Superior temporal gyrus (tissue), 1 donor: ENCODE data around the gene GYPC.
A peak's percentile ranks its signal among the peaks of the same experiment; 100 is the strongest.
"Not testable (repeated sequence)": the region's sequence is repeated elsewhere in the genome, so short reads cannot be mapped to it uniquely, and the experiment has no call there.

Experiments used
- DNase-seq: peaks from one replicate; pipeline ENCODE4 v3.0.0-alpha.2; 2016; ENCODE audit errors: extremely low spot score

GYPC gene

GRCh38 chr2:126655500-126656430 is at the start of gene GYPC:
GYPC (plus strand) TSS chr2:126656158; CDS start chr2:126656264, 106 bp downstream.
- DNase-seq: no peak

- DNase-seq: peak; percentile 24
These were observed 41.3 kb upstream of the GYPC start for GRCh38 chr2:126614524-126615227.

GRCh38 chr2:126616606-126617069 is 39.3 kb upstream of the GYPC start:
- DNase-seq: no peak

- DNase-seq: no peak
These were observed 35.7 kb upstream of the GYPC start for GRCh38 chr2:126620302-126620701.

- no peak for DNase-seq
These were observed 33.0 kb upstream of the GYPC start for GRCh38 chr2:126623000-126623399.

- no peak for DNase-seq
These were observed 28.3 kb upstream of the GYPC start for GRCh38 chr2:126627643-126628042.

- no peak for DNase-seq
These were observed 21.6 kb upstream of the GYPC start for GRCh38 chr2:126634273-126634861.

GRCh38 chr2:126635281-126635680 is 20.7 kb upstream of the GYPC start:
- DNase-seq: no peak

- no peak for DNase-seq
These were observed 20.2 kb upstream of the GYPC start for GRCh38 chr2:126635736-126636135.

GRCh38 chr2:126637386-126637785 is 18.6 kb upstream of the GYPC start:
- no peak for DNase-seq

- DNase-seq: no peak
These were observed 17.2 kb upstream of the GYPC start for GRCh38 chr2:126638746-126639145.

GRCh38 chr2:126639276-126639675 is 16.7 kb upstream of the GYPC start:
- DNase-seq: no peak

- DNase-seq: not testable (repeated sequence)
These were observed 14.7 kb upstream of the GYPC start for GRCh38 chr2:126641294-126641693.

GRCh38 chr2:126642031-126642430 is 13.9 kb upstream of the GYPC start:
- DNase-seq: no peak

- no peak for DNase-seq
These were observed 12.5 kb upstream of the GYPC start for GRCh38 chr2:126643431-126643830.

GRCh38 chr2:126643972-126644371 is 12.0 kb upstream of the GYPC start:
- no peak for DNase-seq

GRCh38 chr2:126644630-126645191 is 11.2 kb upstream of the GYPC start:
- no peak for DNase-seq

GRCh38 chr2:126645211-126645618 is 10.7 kb upstream of the GYPC start:
- DNase-seq: no peak

GRCh38 chr2:126646026-126646425 is 9.9 kb upstream of the GYPC start:
- no peak for DNase-seq

- DNase-seq: not testable (repeated sequence)
These were observed 8.1 kb upstream of the GYPC start for GRCh38 chr2:126647714-126648344.

- DNase-seq: not testable (repeated sequence)
These were observed 7.6 kb upstream of the GYPC start for GRCh38 chr2:126648345-126648786.
